ENCODE data around the gene TMEM41B. TPM values are rescaled to one million over a fixed set of nuclear protein-coding genes. Genes with fewer than 3 reads are reported as not detected.
"Not testable (repeated sequence)": the region's sequence is repeated elsewhere in the genome, so short reads cannot be mapped to it uniquely, and the experiment has no call there.

TMEM41B gene
- 10 to 100 TPM; 14.4 to 23.5 (median 16.9) TPM for total RNA-seq

- TF ChIP-seq POLR2A (IDR thresholded peaks at IDR 0.05) (peak; percentile 54 to 66), CTCF (IDR thresholded peaks at IDR 0.05) (peak in 1 of 4 experiments; percentile 43), POLR2AphosphoS5 (IDR thresholded peaks at IDR 0.05) (peak; percentile 62), EP300 (IDR thresholded peaks at IDR 0.05) (no peak)
- peaks cover 0 to 36% (median 0%) of the 10 kb centered on the region in 3 donors for H3K4me1 ChIP-seq
- peaks cover 10% of the 10 kb centered on the region for H3K27me3 ChIP-seq
- no peaks in the 10 kb centered on the region for H3K36me3 ChIP-seq
- peak; percentile 99 for ATAC-seq
- 0% methylated on average over 1 to 5 of the region's 71 CpGs for whole genome bisulfite sequencing, 2 donors (ENCODE audit: low coverage in 1 of 2)
- no peaks in the 10 kb centered on the region for H3K9me3 ChIP-seq
- H3K4me3 ChIP-seq = peak within 1 kb of the TSS; percentile 83 to 98
- H3K27ac ChIP-seq = peak within 1 kb of the TSS; percentile 77 to 90 (median 84)
Observed at GRCh38 chr11:9314291-9315077, at the start of gene TMEM41B. TMEM41B (minus strand) TSS chr11:9314593; CDS start chr11:9314441, 152 bp downstream.

GRCh38 chr11:9362393-9362863 lies 48.0 kb upstream of the TMEM41B start:
- Histone ChIP-seq H3K36me3 (no peaks in the 10 kb centered on the region), H3K27me3 (no peaks in the 10 kb centered on the region), H3K9me3 (no peaks in the 10 kb centered on the region), H3K4me3 (no peak overlapping the region), H3K4me1 (peaks cover 0 to 27% (median 13%) of the 10 kb centered on the region in 3 donors), H3K27ac (peak overlapping the region in 3 of 4 donors; percentile 97 to 99 (median 98))
- no peak for ATAC-seq
- TF ChIP-seq CTCF (IDR thresholded peaks at IDR 0.05) (no peak), POLR2AphosphoS5 (IDR thresholded peaks at IDR 0.05) (no peak), EP300 (IDR thresholded peaks at IDR 0.05) (no peak), POLR2A (IDR thresholded peaks at IDR 0.05) (no peak)
- 43 to 50% methylated on average over 2 of the region's 2 CpGs for WGBS, 2 donors (ENCODE audit: low coverage in 1 of 2)

- H3K9me3 ChIP-seq, ATAC-seq, H3K27ac ChIP-seq, H3K27me3 ChIP-seq, H3K4me3 ChIP-seq, H3K36me3 ChIP-seq: not testable (repeated sequence)
- peaks cover 0 to 27% (median 13%) of the 10 kb centered on the region in 3 donors for H3K4me1 ChIP-seq
- 99 to 100% methylated on average over 2 to 9 of the region's 13 CpGs for WGBS, 2 donors (ENCODE audit: low coverage in 1 of 2)
Observed at GRCh38 chr11:9360862-9361622, 46.6 kb upstream of the TMEM41B start.

- H3K36me3 ChIP-seq = no peaks in the 10 kb centered on the region
- peaks cover 0 to under 1% (median 0%) of the 10 kb centered on the region in 3 donors for H3K4me1 ChIP-seq
- no peaks in the 10 kb centered on the region for H3K9me3 ChIP-seq
- H3K4me3 ChIP-seq = no peak overlapping the region
- ATAC-seq = no peak
- H3K27me3 ChIP-seq = no peaks in the 10 kb centered on the region
- H3K27ac ChIP-seq = no peak overlapping the region
- WGBS, 2 donors (ENCODE audit: low coverage in 1 of 2) = 86 to 96% methylated on average over 4 of the region's 4 CpGs
- TF ChIP-seq POLR2A (IDR thresholded peaks at IDR 0.05) (no peak), CTCF (IDR thresholded peaks at IDR 0.05) (no peak), EP300 (IDR thresholded peaks at IDR 0.05) (no peak), POLR2AphosphoS5 (IDR thresholded peaks at IDR 0.05) (no peak)
Observed at GRCh38 chr11:9357041-9357440, 42.6 kb upstream of the TMEM41B start.

GRCh38 chr11:9351321-9351881 lies 37.0 kb upstream of the TMEM41B start:
- H3K27ac ChIP-seq = no peak overlapping the region
- TF ChIP-seq EP300 (IDR thresholded peaks at IDR 0.05) (no peak), CTCF (IDR thresholded peaks at IDR 0.05) (no peak), POLR2A (IDR thresholded peaks at IDR 0.05) (no peak), POLR2AphosphoS5 (IDR thresholded peaks at IDR 0.05) (no peak)
- no peak overlapping the region for H3K4me3 ChIP-seq
- H3K4me1 ChIP-seq = no peaks in the 10 kb centered on the region
- no peaks in the 10 kb centered on the region for H3K9me3 ChIP-seq
- no peak for ATAC-seq
- H3K36me3 ChIP-seq = no peaks in the 10 kb centered on the region
- no peaks in the 10 kb centered on the region for H3K27me3 ChIP-seq
- 65 to 68% methylated on average over 3 to 6 of the region's 6 CpGs for WGBS, 2 donors (ENCODE audit: low coverage in 1 of 2)

- WGBS, 2 donors (ENCODE audit: low coverage in 1 of 2) = 70 to 75% methylated on average over 3 to 4 of the region's 4 CpGs
- not testable (repeated sequence) for ATAC-seq
Observed at GRCh38 chr11:9347779-9348178, 33.4 kb upstream of the TMEM41B start.

More at GRCh38 chr11:9347779-9348178, 33.4 kb upstream of the TMEM41B start:
- H3K9me3 ChIP-seq, H3K27ac ChIP-seq, H3K4me3 ChIP-seq, H3K36me3 ChIP-seq, H3K4me1 ChIP-seq, H3K27me3 ChIP-seq: not testable (repeated sequence)
